Limb (tissue), 2 donors: ENCODE results near the gene DEF6.
"Not testable (repeated sequence)": the region's sequence is repeated elsewhere in the genome, so short reads cannot be mapped to it uniquely, and the experiment has no call there.

ENCODE experiments used
- DNase-seq, 2 donors: peaks; one replicate each; pipeline ENCODE4 v3.0.0-alpha.2; 2016; ENCODE audit errors: extremely low spot score in 2 of 2

DEF6 gene

GRCh38 chr6:35278708-35279107 lies 18.9 kb upstream of the DEF6 start:
- DNase-seq, result no peak

- DNase-seq, result no peak
Observed at GRCh38 chr6:35280903-35281302, 16.7 kb upstream of the DEF6 start.

- no peak for DNase-seq
Observed at GRCh38 chr6:35282472-35282871, 15.1 kb upstream of the DEF6 start.

GRCh38 chr6:35283361-35283760 lies 14.3 kb upstream of the DEF6 start:
- no peak for DNase-seq

GRCh38 chr6:35287671-35288396 lies 9.8 kb upstream of the DEF6 start:
- DNase-seq, result no peak

GRCh38 chr6:35288834-35289233 lies 8.8 kb upstream of the DEF6 start:
- DNase-seq, result no peak

GRCh38 chr6:35291491-35291890 lies 6.1 kb upstream of the DEF6 start:
- no peak for DNase-seq

- no peak for DNase-seq
Observed at GRCh38 chr6:35292494-35292893, 5.1 kb upstream of the DEF6 start.

- no peak for DNase-seq
Observed at GRCh38 chr6:35293681-35294080, 3.9 kb upstream of the DEF6 start.

GRCh38 chr6:35294308-35294945 lies 3.2 kb upstream of the DEF6 start:
- DNase-seq, result no peak

GRCh38 chr6:35295036-35295435 lies 2.6 kb upstream of the DEF6 start:
- DNase-seq, result no peak

GRCh38 chr6:35295521-35296315 lies 1.9 kb upstream of the DEF6 start:
- DNase-seq, result no peak

- DNase-seq, result no peak
Observed at GRCh38 chr6:35296931-35297600, 552 bp upstream of the DEF6 start.

GRCh38 chr6:35298625-35299140 lies 1.1 kb downstream of the DEF6 start:
- no peak for DNase-seq

GRCh38 chr6:35299674-35300073 lies 2.1 kb downstream of the DEF6 start:
- no peak for DNase-seq

GRCh38 chr6:35300848-35301247 lies 3.2 kb downstream of the DEF6 start:
- no peak for DNase-seq

- DNase-seq, result no peak
Observed at GRCh38 chr6:35302604-35303241, 5.1 kb downstream of the DEF6 start.

GRCh38 chr6:35304299-35304698 lies 6.7 kb downstream of the DEF6 start:
- no peak for DNase-seq

- DNase-seq, result no peak
Observed at GRCh38 chr6:35305117-35305516, 7.5 kb downstream of the DEF6 start.

- DNase-seq, result not testable (repeated sequence)
Observed at GRCh38 chr6:35307138-35307537, 9.5 kb downstream of the DEF6 start.

- DNase-seq, result not testable (repeated sequence)
Observed at GRCh38 chr6:35308543-35308942, 10.9 kb downstream of the DEF6 start.
